ENCODE measurements around the gene SULT1A2.

- TF ChIP-seq CTCF (IDR thresholded peaks at IDR 0.05) (no peak), POLR2A (IDR thresholded peaks at IDR 0.05) (no peak), EP300 (IDR thresholded peaks at IDR 0.05) (no peak)
Measured at GRCh38 chr16:28610595-28611191, 13.8 kb upstream of the SULT1A2 start.
